Liver (tissue), 9 donors: ENCODE results near the gene AUNIP. TPM values are rescaled to one million over a fixed set of nuclear protein-coding genes. Genes with fewer than 3 reads are reported as not detected.

Source experiments
- DNase-seq: peaks from one replicate; pipeline ENCODE4 v3.0.0-alpha.2; 2017; ENCODE audit warnings: low spot score
- H3K27ac ChIP-seq, 2 donors: one replicate each; pipeline ENCODE4 v1.7.0; 2013; ENCODE audit warnings: inconsistent platforms in 2 of 2, low read length in 2 of 2, control low read depth in 1 of 2, low read depth in 1 of 2, mild to moderate bottlenecking in 1 of 2
- H3K27me3 ChIP-seq, 4 donors: one replicate each; pipeline versions ENCODE4 v1.6.1 to v1.7.0; 2013; ENCODE audit warnings: low read length in 3 of 4, inconsistent platforms in 1 of 4, mild to moderate bottlenecking in 1 of 4, moderate library complexity in 1 of 4; ENCODE audit not compliant: control insufficient read depth in 4 of 4, insufficient read depth in 4 of 4
- H3K36me3 ChIP-seq, 4 donors: one replicate each; pipeline versions ENCODE4 v1.6.1 to v1.7.0; 2013; ENCODE audit warnings: low read length in 3 of 4, mild to moderate bottlenecking in 3 of 4, low read depth in 1 of 4, moderate library complexity in 1 of 4; ENCODE audit not compliant: control insufficient read depth in 4 of 4, insufficient read depth in 3 of 4
- H3K4me1 ChIP-seq, 4 donors: one replicate each; pipeline versions ENCODE4 v1.6.1 to v1.7.0; 2013; ENCODE audit warnings: low read length in 3 of 4, mild to moderate bottlenecking in 3 of 4, moderate library complexity in 1 of 4; ENCODE audit not compliant: control insufficient read depth in 4 of 4, insufficient read depth in 4 of 4
- H3K4me3 ChIP-seq, 3 donors: one replicate each; pipeline versions ENCODE4 v1.6.1 to v1.7.0; 2013; ENCODE audit warnings: low read length in 3 of 3, control low read depth in 1 of 3, low read depth in 1 of 3, mild to moderate bottlenecking in 1 of 3
- H3K9ac ChIP-seq, 2 donors: one replicate each; pipeline ENCODE4 v1.7.0; 2013; ENCODE audit warnings: low read length in 2 of 2, mild to moderate bottlenecking in 2 of 2, moderate library complexity in 2 of 2, control low read depth in 1 of 2, low read depth in 1 of 2
- H3K9me3 ChIP-seq, 4 donors: one replicate each; pipeline versions ENCODE4 v1.6.1 to v1.7.0; 2013; ENCODE audit warnings: low read length in 3 of 4; ENCODE audit not compliant: control insufficient read depth in 4 of 4
- EGR1 ChIP-seq, 2 donors: IDR thresholded peaks; 2 replicates each; pipeline ENCODE4 v1.6.1; 2016 to 2018; ENCODE audit warnings: antibody characterized with exemption in 2 of 2, low read depth in 2 of 2
- FOXA1 ChIP-seq: IDR thresholded peaks from 2 replicates; pipeline ENCODE4 v1.6.1; 2016; ENCODE audit warnings: antibody characterized with exemption
- GABPA ChIP-seq, 2 donors: IDR thresholded peaks in 1 of 2; conservative IDR thresholded peaks in 1 of 2; 2 replicates each; pipeline ENCODE4 v1.6.1; 2016; ENCODE audit warnings: antibody characterized with exemption in 2 of 2, mild to moderate bottlenecking in 1 of 2, moderate library complexity in 1 of 2
- HNF4A ChIP-seq, 2 donors: conservative IDR thresholded peaks; 2 replicates each; pipeline ENCODE4 v1.6.1; 2016; ENCODE audit warnings: antibody characterized with exemption in 2 of 2, mild to moderate bottlenecking in 2 of 2
- HNF4G ChIP-seq: IDR thresholded peaks from 2 replicates; pipeline ENCODE4 v1.6.1; 2016; ENCODE audit warnings: antibody characterized with exemption
- RAD21 ChIP-seq, 2 donors: IDR thresholded peaks; 2 replicates each; pipeline ENCODE4 v1.6.1; 2016; ENCODE audit warnings: antibody characterized with exemption in 2 of 2, mild to moderate bottlenecking in 2 of 2
- RXRA ChIP-seq, 2 donors: IDR thresholded peaks; 2 replicates each; pipeline ENCODE4 v1.6.1; 2017 to 2018; ENCODE audit warnings: antibody characterized with exemption in 2 of 2, mild to moderate bottlenecking in 1 of 2
- SP1 ChIP-seq: IDR thresholded peaks from 2 replicates; pipeline ENCODE4 v1.6.1; 2018; ENCODE audit warnings: antibody characterized with exemption, mild to moderate bottlenecking
- TAF1 ChIP-seq: conservative IDR thresholded peaks from 2 replicates; pipeline ENCODE4 v1.6.1; 2016; ENCODE audit warnings: antibody characterized with exemption, mild to moderate bottlenecking
- YY1 ChIP-seq: IDR thresholded peaks from 2 replicates; pipeline ENCODE4 v1.6.1; 2016; ENCODE audit warnings: antibody characterized with exemption, mild to moderate bottlenecking
- WGBS: extraction: QIAGEN DNeasy Blood & Tissue Kit; methylation state at CpG from one replicate; pipeline ENCODE4 v1.1.7; 2013; 5-methylcytosine and 5-hydroxymethylcytosine counted together
- polyA plus RNA-seq, 2 donors: library from polyadenylated mRNA; stranded (reverse) in 1 of 2; unstranded in 1 of 2; fragments of 200-250 nt in 1 of 2; fragments of >200 nt in 1 of 2; fragmentation: Nextera tagmentation in 1 of 2; extraction: Ambion mirVana in 1 of 2; gene quantifications; one replicate each; pipeline versions ENCODE4 v1.2.1 to v1.2.3, GENCODE V29; 2013 to 2015
- total RNA-seq, 2 donors: library from RNA; depleted of rRNA; stranded (reverse); fragments of >200 nt; gene quantifications; one replicate each; pipeline ENCODE4 v1.2.3, GENCODE V29; 2014
- TF ChIP-seq, protein P1 (sequence below): fragments of 150-350 bp; IDR thresholded peaks from 2 replicates; pipeline ENCODE4 v1.5.1; 2017; ENCODE audit warnings: improper control_type of control experiment, low read depth, low read length; ENCODE audit not compliant: missing input control
- TF ChIP-seq, protein P2 (sequence below): IDR thresholded peaks from 2 replicates; pipeline ENCODE4 v1.6.1; 2016; ENCODE audit warnings: antibody characterized with exemption
- TF ChIP-seq, protein P3 (sequence below): IDR thresholded peaks from 2 replicates; pipeline ENCODE4 v1.6.1; 2016; ENCODE audit warnings: antibody characterized with exemption
- TF ChIP-seq, protein P4 (sequence below): IDR thresholded peaks from 2 replicates; pipeline ENCODE4 v1.6.1; 2016; ENCODE audit warnings: antibody characterized with exemption, mild to moderate bottlenecking
- donor health status: healthy.
- donor health status: healthy.
- donor health status: healthy.
- donor health status: healthy.
- donor health status: healthy.

AUNIP gene
- total and polyA plus RNA-seq, 4 donors = 0.18 to 9.0 (median 0.56) TPM; not detected in 1

DNA sequence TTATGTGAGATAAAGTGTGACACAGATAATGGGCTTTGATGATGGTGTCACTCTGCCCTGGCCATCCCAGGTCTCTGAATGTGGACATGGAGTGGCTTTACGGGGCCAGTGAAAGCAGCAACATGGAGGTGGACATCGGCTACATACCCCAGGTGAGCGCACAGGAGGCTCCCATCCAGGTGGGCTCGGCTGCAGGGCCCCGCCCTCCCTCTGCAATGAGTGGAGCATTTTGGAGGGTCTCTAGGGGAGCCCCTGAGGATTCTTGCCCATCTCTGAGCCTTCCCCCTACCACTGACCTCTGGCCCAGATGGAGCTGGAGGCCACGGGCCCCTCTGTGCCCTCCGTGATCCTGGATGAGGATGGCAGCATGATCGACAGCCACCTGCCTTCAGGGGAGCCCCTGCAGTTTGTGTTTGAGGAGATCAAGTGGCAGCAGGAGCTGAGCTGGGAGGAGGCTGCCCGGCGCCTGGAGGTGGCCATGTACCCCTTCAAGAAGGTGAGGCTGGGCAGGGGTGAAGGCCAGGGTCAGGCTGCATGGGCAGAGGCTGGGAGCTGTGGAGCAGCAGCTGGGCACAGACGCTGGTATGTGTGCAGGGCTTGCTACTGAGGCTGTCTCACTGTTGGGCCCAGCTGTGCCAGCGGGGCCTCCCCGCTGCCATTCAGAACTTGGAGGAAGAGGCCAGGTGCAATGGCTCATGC is 47.7 kb downstream of the AUNIP start:
- Histone ChIP-seq H3K27me3 (no peaks in the 10 kb centered on the region), H3K36me3 (peaks cover 2 to 21% (median 5%) of the 10 kb centered on the region in 4 donors), H3K4me1 (no peaks in the 10 kb centered on the region), H3K9me3 (no peaks in the 10 kb centered on the region), H3K27ac (no peak overlapping the region), H3K4me3 (no peak overlapping the region), H3K9ac (no peak overlapping the region)
- TF ChIP-seq EGR1 (IDR thresholded peaks at IDR 0.05; ENCODE audit: low read depth in 2 of 2) = no peak
- TF ChIP-seq SP1 = no peak
- TF ChIP-seq, protein P1, sequence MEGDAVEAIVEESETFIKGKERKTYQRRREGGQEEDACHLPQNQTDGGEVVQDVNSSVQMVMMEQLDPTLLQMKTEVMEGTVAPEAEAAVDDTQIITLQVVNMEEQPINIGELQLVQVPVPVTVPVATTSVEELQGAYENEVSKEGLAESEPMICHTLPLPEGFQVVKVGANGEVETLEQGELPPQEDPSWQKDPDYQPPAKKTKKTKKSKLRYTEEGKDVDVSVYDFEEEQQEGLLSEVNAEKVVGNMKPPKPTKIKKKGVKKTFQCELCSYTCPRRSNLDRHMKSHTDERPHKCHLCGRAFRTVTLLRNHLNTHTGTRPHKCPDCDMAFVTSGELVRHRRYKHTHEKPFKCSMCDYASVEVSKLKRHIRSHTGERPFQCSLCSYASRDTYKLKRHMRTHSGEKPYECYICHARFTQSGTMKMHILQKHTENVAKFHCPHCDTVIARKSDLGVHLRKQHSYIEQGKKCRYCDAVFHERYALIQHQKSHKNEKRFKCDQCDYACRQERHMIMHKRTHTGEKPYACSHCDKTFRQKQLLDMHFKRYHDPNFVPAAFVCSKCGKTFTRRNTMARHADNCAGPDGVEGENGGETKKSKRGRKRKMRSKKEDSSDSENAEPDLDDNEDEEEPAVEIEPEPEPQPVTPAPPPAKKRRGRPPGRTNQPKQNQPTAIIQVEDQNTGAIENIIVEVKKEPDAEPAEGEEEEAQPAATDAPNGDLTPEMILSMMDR = no peak
- TF ChIP-seq GABPA (IDR thresholded peaks at IDR 0.05 in 1 of 2, conservative IDR thresholded peaks at IDR 0.05 in 1 of 2) = no peak
- 92% methylated on average over 13 of the region's 13 CpGs for WGBS
- DNase-seq = no peak

DNA sequence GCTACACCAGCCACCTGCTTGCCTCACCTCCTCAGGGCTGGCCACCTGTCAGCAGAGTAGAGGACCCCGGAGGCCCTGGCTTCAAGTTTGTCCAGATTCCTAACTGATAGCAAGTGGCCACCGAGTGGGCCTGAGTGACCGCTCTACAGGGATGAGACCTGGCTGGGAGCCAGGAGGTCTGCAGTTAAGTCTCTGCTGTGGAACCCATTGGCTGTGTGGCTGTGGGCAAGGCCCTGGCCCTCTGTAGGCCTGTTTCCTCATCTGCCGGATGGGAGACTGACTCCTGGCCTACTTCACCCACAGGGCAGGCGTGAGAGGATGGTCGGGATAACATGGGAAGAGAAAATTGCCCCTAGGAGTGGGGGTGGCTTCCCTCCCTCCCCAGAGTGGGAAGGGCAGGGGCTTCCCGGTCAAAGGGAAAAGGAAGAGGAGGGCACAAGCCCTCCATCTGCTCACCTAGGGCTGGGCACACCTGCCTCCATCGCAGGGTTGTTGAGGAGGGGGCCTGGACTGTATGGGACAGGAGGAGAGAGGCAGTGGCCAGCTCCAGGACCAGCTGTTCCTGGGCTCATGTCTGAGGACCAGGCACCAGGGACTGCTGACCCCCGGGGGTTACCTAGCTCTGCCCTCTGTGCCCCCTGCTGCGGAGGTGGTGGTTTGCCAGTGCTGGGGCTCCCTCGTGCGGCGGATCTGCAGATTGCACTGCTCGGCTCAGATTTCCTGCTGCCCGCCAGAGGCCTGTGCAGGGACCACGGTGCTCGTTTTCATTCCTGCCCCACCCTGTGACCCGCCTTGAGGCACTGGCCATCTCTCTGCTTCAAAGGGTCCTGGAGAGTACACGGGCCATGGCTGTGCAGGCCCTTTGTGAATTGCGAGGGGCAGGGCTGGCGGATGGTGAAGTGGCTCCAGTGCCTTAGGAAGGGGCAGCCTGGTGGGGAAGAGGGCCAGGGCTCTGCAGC is 48.6 kb downstream of the AUNIP start:
- peak; percentile 84 for DNase-seq
- no peak overlapping the region for H3K9ac ChIP-seq
- peak; percentile 95 to 96 for TF ChIP-seq RAD21 (IDR thresholded peaks at IDR 0.05)
- TF ChIP-seq, protein P2, sequence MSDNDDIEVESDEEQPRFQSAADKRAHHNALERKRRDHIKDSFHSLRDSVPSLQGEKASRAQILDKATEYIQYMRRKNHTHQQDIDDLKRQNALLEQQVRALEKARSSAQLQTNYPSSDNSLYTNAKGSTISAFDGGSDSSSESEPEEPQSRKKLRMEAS = no peak
- TF ChIP-seq, protein P1 = peak; percentile 86
- no peaks in the 10 kb centered on the region for H3K4me1 ChIP-seq
- no peak overlapping the region for H3K4me3 ChIP-seq
- no peaks in the 10 kb centered on the region for H3K9me3 ChIP-seq
- H3K27me3 ChIP-seq = no peaks in the 10 kb centered on the region
- 39% methylated on average over 21 of the region's 21 CpGs for WGBS
- H3K36me3 ChIP-seq = peaks cover 0 to 23% (median 5%) of the 10 kb centered on the region in 4 donors
- no peak overlapping the region for H3K27ac ChIP-seq

DNA sequence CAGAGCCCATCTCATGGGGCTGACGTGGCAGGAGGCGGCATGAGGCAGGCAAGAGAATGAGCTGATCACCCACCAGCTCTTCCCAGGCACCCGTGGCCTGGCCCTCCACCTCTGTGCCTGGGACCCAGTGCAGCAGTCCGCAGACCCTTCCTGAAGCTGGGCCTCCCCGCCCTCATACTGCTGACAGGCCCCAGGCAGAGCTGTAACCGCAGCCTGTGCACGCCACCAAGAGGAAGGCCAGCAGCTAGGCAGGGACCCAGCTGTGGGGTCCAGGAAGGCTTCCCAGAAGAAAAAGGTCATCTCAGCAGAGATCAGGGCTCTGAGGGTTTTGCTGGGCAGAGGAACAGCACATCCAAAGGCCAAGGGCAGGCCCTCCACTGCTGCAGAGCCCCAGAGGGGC is 49.3 kb downstream of the AUNIP start:
- no peak for DNase-seq
- 93% methylated on average over 7 of the region's 7 CpGs for WGBS
- Histone ChIP-seq H3K27ac (no peak overlapping the region), H3K4me3 (no peak overlapping the region), H3K4me1 (no peaks in the 10 kb centered on the region), H3K36me3 (peaks cover 0 to 25% (median 5%) of the 10 kb centered on the region in 4 donors), H3K27me3 (no peaks in the 10 kb centered on the region), H3K9me3 (no peaks in the 10 kb centered on the region), H3K9ac (no peak overlapping the region)
- TF ChIP-seq RAD21 (IDR thresholded peaks at IDR 0.05) (no peak), FOXA1 (no peak), YY1 (no peak), TAF1 (no peak), SP1 (no peak), HNF4G (no peak), RXRA (IDR thresholded peaks at IDR 0.05) (no peak), HNF4A (conservative IDR thresholded peaks at IDR 0.05) (no peak)
- TF ChIP-seq, protein P2 = no peak
- TF ChIP-seq, protein P3, sequence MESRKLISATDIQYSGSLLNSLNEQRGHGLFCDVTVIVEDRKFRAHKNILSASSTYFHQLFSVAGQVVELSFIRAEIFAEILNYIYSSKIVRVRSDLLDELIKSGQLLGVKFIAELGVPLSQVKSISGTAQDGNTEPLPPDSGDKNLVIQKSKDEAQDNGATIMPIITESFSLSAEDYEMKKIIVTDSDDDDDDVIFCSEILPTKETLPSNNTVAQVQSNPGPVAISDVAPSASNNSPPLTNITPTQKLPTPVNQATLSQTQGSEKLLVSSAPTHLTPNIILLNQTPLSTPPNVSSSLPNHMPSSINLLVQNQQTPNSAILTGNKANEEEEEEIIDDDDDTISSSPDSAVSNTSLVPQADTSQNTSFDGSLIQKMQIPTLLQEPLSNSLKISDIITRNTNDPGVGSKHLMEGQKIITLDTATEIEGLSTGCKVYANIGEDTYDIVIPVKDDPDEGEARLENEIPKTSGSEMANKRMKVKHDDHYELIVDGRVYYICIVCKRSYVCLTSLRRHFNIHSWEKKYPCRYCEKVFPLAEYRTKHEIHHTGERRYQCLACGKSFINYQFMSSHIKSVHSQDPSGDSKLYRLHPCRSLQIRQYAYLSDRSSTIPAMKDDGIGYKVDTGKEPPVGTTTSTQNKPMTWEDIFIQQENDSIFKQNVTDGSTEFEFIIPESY = no peak
- TF ChIP-seq, protein P4, sequence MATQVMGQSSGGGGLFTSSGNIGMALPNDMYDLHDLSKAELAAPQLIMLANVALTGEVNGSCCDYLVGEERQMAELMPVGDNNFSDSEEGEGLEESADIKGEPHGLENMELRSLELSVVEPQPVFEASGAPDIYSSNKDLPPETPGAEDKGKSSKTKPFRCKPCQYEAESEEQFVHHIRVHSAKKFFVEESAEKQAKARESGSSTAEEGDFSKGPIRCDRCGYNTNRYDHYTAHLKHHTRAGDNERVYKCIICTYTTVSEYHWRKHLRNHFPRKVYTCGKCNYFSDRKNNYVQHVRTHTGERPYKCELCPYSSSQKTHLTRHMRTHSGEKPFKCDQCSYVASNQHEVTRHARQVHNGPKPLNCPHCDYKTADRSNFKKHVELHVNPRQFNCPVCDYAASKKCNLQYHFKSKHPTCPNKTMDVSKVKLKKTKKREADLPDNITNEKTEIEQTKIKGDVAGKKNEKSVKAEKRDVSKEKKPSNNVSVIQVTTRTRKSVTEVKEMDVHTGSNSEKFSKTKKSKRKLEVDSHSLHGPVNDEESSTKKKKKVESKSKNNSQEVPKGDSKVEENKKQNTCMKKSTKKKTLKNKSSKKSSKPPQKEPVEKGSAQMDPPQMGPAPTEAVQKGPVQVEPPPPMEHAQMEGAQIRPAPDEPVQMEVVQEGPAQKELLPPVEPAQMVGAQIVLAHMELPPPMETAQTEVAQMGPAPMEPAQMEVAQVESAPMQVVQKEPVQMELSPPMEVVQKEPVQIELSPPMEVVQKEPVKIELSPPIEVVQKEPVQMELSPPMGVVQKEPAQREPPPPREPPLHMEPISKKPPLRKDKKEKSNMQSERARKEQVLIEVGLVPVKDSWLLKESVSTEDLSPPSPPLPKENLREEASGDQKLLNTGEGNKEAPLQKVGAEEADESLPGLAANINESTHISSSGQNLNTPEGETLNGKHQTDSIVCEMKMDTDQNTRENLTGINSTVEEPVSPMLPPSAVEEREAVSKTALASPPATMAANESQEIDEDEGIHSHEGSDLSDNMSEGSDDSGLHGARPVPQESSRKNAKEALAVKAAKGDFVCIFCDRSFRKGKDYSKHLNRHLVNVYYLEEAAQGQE = no peak
